Gastroesophageal sphincter (tissue), 4 donors: ENCODE results near the gene APLP2. TPM values are rescaled to one million over a fixed set of nuclear protein-coding genes. Genes with fewer than 3 reads are reported as not detected.

Experiments used
- ATAC-seq: fragments of 150-250 bp; one replicate; pipeline ENCODE4 v1.9.1; 2016; ENCODE audit warnings: mild to moderate bottlenecking, moderate library complexity
- H3K27ac ChIP-seq, 4 donors: fragments of 200-600 bp; sonication (generic) in 3 of 4; 1 replicate in 3 of 4; 2 replicates in 1 of 4; pipeline ENCODE4 v1.5.1; 2016 to 2019
- H3K27me3 ChIP-seq: fragments of 200-600 bp; sonication (generic); one replicate; pipeline ENCODE4 v1.5.1; 2019
- H3K36me3 ChIP-seq, 2 donors: fragments of 200-600 bp; sonication (generic); one replicate each; pipeline ENCODE4 v1.5.1; 2019; ENCODE audit warnings: control low read depth in 1 of 2
- H3K4me1 ChIP-seq, 3 donors: fragments of 200-600 bp; sonication (generic); 1 replicate in 2 of 3; 2 replicates in 1 of 3; pipeline ENCODE4 v1.5.1; 2016 to 2019; ENCODE audit warnings: control low read depth in 2 of 3
- H3K4me3 ChIP-seq, 2 donors: fragments of 200-600 bp; sonication (generic); one replicate each; pipeline ENCODE4 v1.5.1; 2019; ENCODE audit warnings: mild to moderate bottlenecking in 1 of 2, moderate library complexity in 1 of 2
- H3K9me3 ChIP-seq, 3 donors: fragments of 200-600 bp; sonication (generic); one replicate each; pipeline ENCODE4 v1.5.1; 2017 to 2019; ENCODE audit warnings: control low read depth in 2 of 3
- CTCF ChIP-seq, 4 experiments: fragments of 200-600 bp in 2 of 4; fragments of 450-650 bp in 2 of 4; sonication (generic) in 1 of 4; IDR thresholded peaks; one replicate each; pipeline ENCODE4 v1.5.1; 2017 to 2019; ENCODE audit warnings: antibody characterized with exemption in 4 of 4, mild to moderate bottlenecking in 2 of 4, moderate library complexity in 2 of 4
- EP300 ChIP-seq: sonication (generic); formaldehyde crosslinking; IDR thresholded peaks from one replicate; pipeline ENCODE4 v1.6.1; 2017; ENCODE audit warnings: antibody characterized with exemption, mild to moderate bottlenecking
- POLR2A ChIP-seq, 2 donors: fragments of 450-650 bp; IDR thresholded peaks; one replicate each; pipeline ENCODE4 v1.6.1; 2017; ENCODE audit warnings: antibody characterized with exemption in 2 of 2, mild to moderate bottlenecking in 2 of 2, moderate library complexity in 1 of 2
- POLR2AphosphoS5 ChIP-seq: sonication (generic); formaldehyde crosslinking; IDR thresholded peaks from one replicate; pipeline ENCODE4 v1.6.1; 2017; ENCODE audit warnings: antibody characterized with exemption
- WGBS, 2 donors: methylation state at CpG; one replicate each; pipeline ENCODE4 v1.1.5; 2018; ENCODE audit warnings: low coverage in 1 of 2; 5-methylcytosine and 5-hydroxymethylcytosine counted together
- total RNA-seq, 4 donors: library from RNA; depleted of rRNA; stranded (reverse); fragments of >200 nt; gene quantifications; one replicate each; pipeline ENCODE4 v1.1.0, GENCODE V29; 2016

The APLP2 gene
- total RNA-seq, 4 donors from 2014 or later, result 386 to 533 (median 452) TPM

- 38 to 77% methylated on average over 2 to 3 of the region's 15 CpGs for WGBS, 2 donors
- Histone ChIP-seq H3K27ac (peak overlapping the region in 3 of 4 donors; percentile 5 to 71 (median 70)), H3K4me1 (peaks cover 0 to 50% (median 7%) of the 10 kb centered on the region in 3 donors), H3K9me3 (no peaks in the 10 kb centered on the region), H3K27me3 (no peaks in the 10 kb centered on the region), H3K36me3 (peaks cover 0 to 57% of the 10 kb centered on the region in 2 donors), H3K4me3 (no peak overlapping the region)
- TF ChIP-seq POLR2A (IDR thresholded peaks at IDR 0.05) (no peak), CTCF (IDR thresholded peaks at IDR 0.05) (peak in 1 of 4 experiments; percentile 36)
- ATAC-seq, result peak; percentile 35
These were observed 76.5 kb downstream of the APLP2 start for GRCh38 chr11:130145975-130146776.

- Histone ChIP-seq H3K27ac (peak overlapping the region in 3 of 4 donors; percentile 5 to 71 (median 70)), H3K4me3 (no peak overlapping the region), H3K36me3 (peaks cover 0 to 51% of the 10 kb centered on the region in 2 donors), H3K9me3 (no peaks in the 10 kb centered on the region), H3K4me1 (peaks cover 0 to 47% (median 7%) of the 10 kb centered on the region in 3 donors), H3K27me3 (no peaks in the 10 kb centered on the region)
- peak; percentile 82 for ATAC-seq
- TF ChIP-seq CTCF (IDR thresholded peaks at IDR 0.05) (no peak), POLR2A (IDR thresholded peaks at IDR 0.05) (no peak)
- 58% methylated on average over 5 of the region's 5 CpGs; no CpG with 5 or more reads in 1 of the 2 donors for WGBS, 2 donors
These were observed 77.1 kb downstream of the APLP2 start for GRCh38 chr11:130146796-130147195.

GRCh38 chr11:130148796-130149326 is 79.2 kb downstream of the APLP2 start:
- H3K4me1 ChIP-seq, result peaks cover 0 to 28% (median 7%) of the 10 kb centered on the region in 3 donors

GRCh38 chr11:130150790-130151189 is 81.1 kb downstream of the APLP2 start:
- H3K36me3 ChIP-seq, result peaks cover 0 to 13% of the 10 kb centered on the region in 2 donors
- TF ChIP-seq EP300 (no peak), CTCF (IDR thresholded peaks at IDR 0.05) (no peak), POLR2AphosphoS5 (no peak), POLR2A (IDR thresholded peaks at IDR 0.05) (no peak)
- no peak overlapping the region for H3K4me3 ChIP-seq
- H3K27me3 ChIP-seq, result no peaks in the 10 kb centered on the region
- peaks cover 0 to 9% (median 0%) of the 10 kb centered on the region in 3 donors for H3K4me1 ChIP-seq
- H3K27ac ChIP-seq, result no peak overlapping the region
- WGBS, 2 donors, result 89 to 94% methylated on average over 2 to 3 of the region's 7 CpGs
- no peak for ATAC-seq
- H3K9me3 ChIP-seq, result no peaks in the 10 kb centered on the region

More at GRCh38 chr11:130148796-130149326, 79.2 kb downstream of the APLP2 start:
- no peaks in the 10 kb centered on the region for H3K27me3 ChIP-seq
- WGBS, 2 donors, result 85 to 95% methylated on average over 9 to 12 of the region's 12 CpGs
- TF ChIP-seq EP300, result no peak
- no peak for TF ChIP-seq POLR2AphosphoS5
- TF ChIP-seq CTCF (IDR thresholded peaks at IDR 0.05), result no peak
- no peak for TF ChIP-seq POLR2A (IDR thresholded peaks at IDR 0.05)
- H3K27ac ChIP-seq, result no peak overlapping the region
- no peaks in the 10 kb centered on the region for H3K9me3 ChIP-seq
- no peak overlapping the region for H3K4me3 ChIP-seq
- no peak for ATAC-seq
- H3K36me3 ChIP-seq, result peaks cover 0 to 31% of the 10 kb centered on the region in 2 donors
